ENCODE data around the gene XPNPEP2.
A peak's percentile ranks its signal among the peaks of the same experiment; 100 is the strongest.

The XPNPEP2 gene

GRCh38 chrX:129738466-129739308 lies at the start of gene XPNPEP2:
XPNPEP2 (plus strand) TSS chrX:129738979; CDS start chrX:129739214, 235 bp downstream.
- H3K4me3 ChIP-seq, result peak within 1 kb of the TSS; percentile 65
- peak; percentile 30 for DNase-seq (ENCODE audit: low read depth, low spot score)
- H3K27ac ChIP-seq, result peak within 1 kb of the TSS; percentile 89
- no peak for TF ChIP-seq EZH2 (IDR thresholded peaks at IDR 0.05)
- peak; percentile 30; the same call in 1 of the 2 replicates for TF ChIP-seq POLR2AphosphoS5 (IDR thresholded peaks at IDR 0.05; ENCODE audit: borderline replicate concordance, low read depth, low read length)
- peak within 1 kb of the TSS; percentile 70 for H3K9ac ChIP-seq (ENCODE audit: insufficient read length)
- no peaks in the 10 kb centered on the region for H3K36me3 ChIP-seq (ENCODE audit: insufficient read depth, low read length)
- no peaks in the 10 kb centered on the region for H3K9me3 ChIP-seq (ENCODE audit: low read depth, low read length)

GRCh38 chrX:129689796-129690195 lies 49.0 kb upstream of the XPNPEP2 start:
- Histone ChIP-seq H3K4me3 (no peak overlapping the region), H3K36me3 (ENCODE audit: insufficient read depth, low read length) (no peaks in the 10 kb centered on the region), H3K27ac (no peak overlapping the region), H3K9me3 (ENCODE audit: low read depth, low read length) (no peaks in the 10 kb centered on the region), H3K9ac (ENCODE audit: insufficient read length) (no peak overlapping the region)
- DNase-seq (ENCODE audit: low read depth, low spot score), result no peak
- no peak for TF ChIP-seq POLR2AphosphoS5 (IDR thresholded peaks at IDR 0.05; ENCODE audit: borderline replicate concordance, low read depth, low read length)
- no peak for TF ChIP-seq FOXP2 (optimal IDR thresholded peaks at IDR 0.05; ENCODE audit: control extremely low read depth, extremely low read length, insufficient read depth)
- no peak for TF ChIP-seq EZH2 (IDR thresholded peaks at IDR 0.05)

- no peak for TF ChIP-seq POLR2AphosphoS5 (IDR thresholded peaks at IDR 0.05; ENCODE audit: borderline replicate concordance, low read depth, low read length)
- TF ChIP-seq EZH2 (IDR thresholded peaks at IDR 0.05), result no peak
- TF ChIP-seq FOXP2 (optimal IDR thresholded peaks at IDR 0.05; ENCODE audit: control extremely low read depth, extremely low read length, insufficient read depth), result no peak
- no peaks in the 10 kb centered on the region for H3K9me3 ChIP-seq (ENCODE audit: low read depth, low read length)
Observed at GRCh38 chrX:129690435-129690834, 48.3 kb upstream of the XPNPEP2 start.

GRCh38 chrX:129693354-129693753 lies 45.4 kb upstream of the XPNPEP2 start:
- H3K36me3 ChIP-seq (ENCODE audit: insufficient read depth, low read length), result no peaks in the 10 kb centered on the region
- no peak overlapping the region for H3K9ac ChIP-seq (ENCODE audit: insufficient read length)
- TF ChIP-seq EZH2 (IDR thresholded peaks at IDR 0.05) (no peak), POLR2AphosphoS5 (IDR thresholded peaks at IDR 0.05; ENCODE audit: borderline replicate concordance, low read depth, low read length) (no peak), FOXP2 (optimal IDR thresholded peaks at IDR 0.05; ENCODE audit: control extremely low read depth, extremely low read length, insufficient read depth) (no peak)
- H3K4me3 ChIP-seq, result no peak overlapping the region
- DNase-seq (ENCODE audit: low read depth, low spot score), result no peak
- H3K9me3 ChIP-seq (ENCODE audit: low read depth, low read length), result no peaks in the 10 kb centered on the region
- no peak overlapping the region for H3K27ac ChIP-seq

More at GRCh38 chrX:129690435-129690834, 48.3 kb upstream of the XPNPEP2 start:
- no peak for DNase-seq (ENCODE audit: low read depth, low spot score)
- no peak overlapping the region for H3K27ac ChIP-seq
- no peaks in the 10 kb centered on the region for H3K36me3 ChIP-seq (ENCODE audit: insufficient read depth, low read length)
- H3K4me3 ChIP-seq, result no peak overlapping the region
- no peak overlapping the region for H3K9ac ChIP-seq (ENCODE audit: insufficient read length)

- H3K9me3 ChIP-seq (ENCODE audit: low read depth, low read length), result no peaks in the 10 kb centered on the region
- TF ChIP-seq FOXP2 (optimal IDR thresholded peaks at IDR 0.05; ENCODE audit: control extremely low read depth, extremely low read length, insufficient read depth) (no peak), POLR2AphosphoS5 (IDR thresholded peaks at IDR 0.05; ENCODE audit: borderline replicate concordance, low read depth, low read length) (no peak), EZH2 (IDR thresholded peaks at IDR 0.05) (no peak)
- no peak for DNase-seq (ENCODE audit: low read depth, low spot score)
- H3K36me3 ChIP-seq (ENCODE audit: insufficient read depth, low read length), result no peaks in the 10 kb centered on the region
- no peak overlapping the region for H3K4me3 ChIP-seq
- no peak overlapping the region for H3K27ac ChIP-seq
- no peak overlapping the region for H3K9ac ChIP-seq (ENCODE audit: insufficient read length)
Observed at GRCh38 chrX:129694805-129695204, 44.0 kb upstream of the XPNPEP2 start.

- H3K27ac ChIP-seq, result no peak overlapping the region
- no peaks in the 10 kb centered on the region for H3K9me3 ChIP-seq (ENCODE audit: low read depth, low read length)
- no peak overlapping the region for H3K4me3 ChIP-seq
- TF ChIP-seq EZH2 (IDR thresholded peaks at IDR 0.05) (no peak), FOXP2 (optimal IDR thresholded peaks at IDR 0.05; ENCODE audit: control extremely low read depth, extremely low read length, insufficient read depth) (no peak), POLR2AphosphoS5 (IDR thresholded peaks at IDR 0.05; ENCODE audit: borderline replicate concordance, low read depth, low read length) (no peak)
- no peak overlapping the region for H3K9ac ChIP-seq (ENCODE audit: insufficient read length)
- no peak for DNase-seq (ENCODE audit: low read depth, low spot score)
- no peaks in the 10 kb centered on the region for H3K36me3 ChIP-seq (ENCODE audit: insufficient read depth, low read length)
Observed at GRCh38 chrX:129695535-129695934, 43.2 kb upstream of the XPNPEP2 start.

- no peak for TF ChIP-seq POLR2AphosphoS5 (IDR thresholded peaks at IDR 0.05; ENCODE audit: borderline replicate concordance, low read depth, low read length)
- no peak for TF ChIP-seq EZH2 (IDR thresholded peaks at IDR 0.05)
- TF ChIP-seq FOXP2 (optimal IDR thresholded peaks at IDR 0.05; ENCODE audit: control extremely low read depth, extremely low read length, insufficient read depth), result no peak
- Histone ChIP-seq H3K4me3 (no peak overlapping the region), H3K36me3 (ENCODE audit: insufficient read depth, low read length) (no peaks in the 10 kb centered on the region), H3K9me3 (ENCODE audit: low read depth, low read length) (no peaks in the 10 kb centered on the region), H3K9ac (ENCODE audit: insufficient read length) (no peak overlapping the region), H3K27ac (no peak overlapping the region)
- DNase-seq (ENCODE audit: low read depth, low spot score), result no peak
Observed at GRCh38 chrX:129695937-129696336, 42.8 kb upstream of the XPNPEP2 start.

- H3K4me3 ChIP-seq, result no peak overlapping the region
- TF ChIP-seq EZH2 (IDR thresholded peaks at IDR 0.05), result no peak
- TF ChIP-seq POLR2AphosphoS5 (IDR thresholded peaks at IDR 0.05; ENCODE audit: borderline replicate concordance, low read depth, low read length), result no peak
- no peak for TF ChIP-seq FOXP2 (optimal IDR thresholded peaks at IDR 0.05; ENCODE audit: control extremely low read depth, extremely low read length, insufficient read depth)
- H3K36me3 ChIP-seq (ENCODE audit: insufficient read depth, low read length), result no peaks in the 10 kb centered on the region
- no peak for DNase-seq (ENCODE audit: low read depth, low spot score)
- no peaks in the 10 kb centered on the region for H3K9me3 ChIP-seq (ENCODE audit: low read depth, low read length)
- no peak overlapping the region for H3K9ac ChIP-seq (ENCODE audit: insufficient read length)
- no peak overlapping the region for H3K27ac ChIP-seq
Observed at GRCh38 chrX:129696463-129697155, 42.2 kb upstream of the XPNPEP2 start.
